Activated B cell treated with CpG ODN at 0.5 μM for 24 hours (primary cell): ENCODE measurements around the gene RTN4R. TPM values are rescaled to one million over a fixed set of nuclear protein-coding genes. Genes with fewer than 3 reads are reported as not detected.

Experiments used
- ATAC-seq: fragments of 200-7000 bp; cut with Tn5 transposase; one replicate; pipeline ENCODE4 v1.10.0; 2021; ENCODE audit warnings: low read depth, mild to moderate bottlenecking, moderate library complexity
- CTCF ChIA-PET: fragments of 350-600 bp; sonication (Branson Sonifier 250); formaldehyde crosslinking; loops from one replicate; lab custom pipeline; 2021; ENCODE audit warnings: antibody characterized with exemption; lab: Charles Lee
- POLR2A ChIA-PET: fragments of 350-600 bp; sonication (Branson Sonifier 250); formaldehyde crosslinking; loops from one replicate; lab custom pipeline; 2021; ENCODE audit warnings: antibody characterized with exemption; lab: Charles Lee
- DNase-seq: peaks from one replicate; pipeline ENCODE4 v3.0.0; 2022
- H3K27ac Mint-ChIP-seq: one replicate; pipeline ENCODE4 v1.8.0; 2020; ENCODE audit warnings: mixed read lengths
- H3K27me3 Mint-ChIP-seq: one replicate; pipeline ENCODE4 v1.8.0; 2021; ENCODE audit warnings: mixed read lengths
- H3K36me3 Mint-ChIP-seq: one replicate; pipeline ENCODE4 v1.8.0; 2021; ENCODE audit warnings: low read depth, mixed read lengths
- H3K4me1 Mint-ChIP-seq: one replicate; pipeline ENCODE4 v1.8.0; 2021; ENCODE audit warnings: mixed read lengths
- H3K4me3 Mint-ChIP-seq: one replicate; pipeline ENCODE4 v1.8.0; 2020; ENCODE audit warnings: mild to moderate bottlenecking, mixed read lengths
- H3K9me3 Mint-ChIP-seq: one replicate; pipeline ENCODE4 v1.8.0; 2020; ENCODE audit warnings: mixed read lengths
- CTCF ChIP-seq: fragments of 200-600 bp; IDR thresholded peaks from one replicate; pipeline ENCODE4 v1.8.0; 2022; ENCODE audit warnings: antibody characterized with exemption, mild to moderate bottlenecking
- intact Hi-C: fragments of 100-400 bp; cut with micrococcal nuclease; formaldehyde crosslinking; loops from one replicate; pipeline ENCODE4 v1.15.1; 2024
- total RNA-seq: library from RNA; stranded (reverse); gene quantifications from 2 replicates; pipeline ENCODE4 v1.2.3, GENCODE V29; 2022

The RTN4R gene
- total RNA-seq, 1 donor from 2014 or later = not detected

GRCh38 chr22:20246368-20247009, 21.6 kb downstream of the RTN4R start:
- intact Hi-C loops = loop anchor here (1.0 kb wide), 1 partner anchor 8 kb away; no protein-coding TSS in a partner anchor
- CTCF ChIA-PET = no interaction called here
- POLR2A ChIA-PET = no interaction called here
- peaks cover 48% of the 10 kb centered on the region for H3K4me1 Mint-ChIP-seq
- H3K27ac Mint-ChIP-seq = no peak overlapping the region
- no peak overlapping the region for H3K4me3 Mint-ChIP-seq
- no peak for TF ChIP-seq CTCF
- H3K27me3 Mint-ChIP-seq = no peaks in the 10 kb centered on the region
- no peaks in the 10 kb centered on the region for H3K36me3 Mint-ChIP-seq
- DNase-seq (no peak), ATAC-seq (no peak)
- H3K9me3 Mint-ChIP-seq = no peaks in the 10 kb centered on the region

DNA sequence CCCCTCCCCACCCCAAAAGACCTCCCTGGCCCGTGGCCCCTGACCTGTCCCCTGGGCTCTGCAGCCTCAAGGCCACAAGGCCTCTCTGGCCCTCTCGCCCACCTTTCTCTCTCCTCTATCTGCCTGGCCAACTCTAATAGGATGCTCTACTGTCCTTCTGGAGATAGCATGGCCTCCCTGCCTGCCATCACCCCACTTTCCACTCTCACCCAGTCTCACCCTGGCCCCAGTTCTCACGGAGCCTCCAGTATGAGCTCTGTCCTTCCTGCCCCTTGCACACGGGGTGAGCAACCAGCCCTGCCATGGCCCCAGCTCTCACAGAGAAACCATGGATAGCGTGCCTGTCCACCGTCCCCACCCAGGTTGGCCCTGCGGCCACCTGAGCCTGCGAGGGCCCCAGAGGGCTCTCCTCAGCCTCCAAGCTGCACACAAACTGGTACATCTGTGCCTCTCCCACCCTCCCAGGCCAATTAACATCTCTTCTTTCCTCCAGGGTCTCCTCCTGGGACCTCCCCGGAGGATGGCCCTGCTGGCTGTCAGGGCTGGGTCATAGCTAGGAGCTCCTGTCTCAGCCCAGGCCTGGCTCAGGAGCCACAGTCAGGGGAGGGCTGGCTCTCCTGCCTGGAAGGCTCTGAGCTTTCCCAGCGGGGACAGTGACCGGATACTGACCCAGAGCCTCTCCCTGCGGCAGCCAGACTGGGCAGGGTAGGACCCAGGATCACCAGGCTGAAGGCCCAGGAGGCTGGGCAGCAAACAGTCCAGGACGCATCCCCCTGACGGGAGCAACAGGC, 22.3 kb downstream of the RTN4R start:
- peak overlapping the region; percentile 39 for H3K4me3 Mint-ChIP-seq
- no peak for DNase-seq
- no peak for TF ChIP-seq CTCF
- no peak overlapping the region for H3K27ac Mint-ChIP-seq
- no peak for ATAC-seq
- ChIA-PET CTCF (no interaction called here), POLR2A (no interaction called here)
- H3K4me1 Mint-ChIP-seq = peaks cover 48% of the 10 kb centered on the region
- H3K9me3 Mint-ChIP-seq = no peaks in the 10 kb centered on the region
- H3K27me3 Mint-ChIP-seq = no peaks in the 10 kb centered on the region
- H3K36me3 Mint-ChIP-seq = no peaks in the 10 kb centered on the region
- intact Hi-C loops = no loop called here

- intact Hi-C loops = no loop called here
- Mint-ChIP-seq H3K27me3 (no peaks in the 10 kb centered on the region), H3K27ac (peak overlapping the region; percentile 24), H3K9me3 (no peaks in the 10 kb centered on the region), H3K36me3 (no peaks in the 10 kb centered on the region), H3K4me3 (peak overlapping the region; percentile 55), H3K4me1 (peaks cover 48% of the 10 kb centered on the region)
- DNase-seq (no peak), ATAC-seq (peak; percentile 65)
- CTCF ChIA-PET = no interaction called here
- POLR2A ChIA-PET = no interaction called here
- TF ChIP-seq CTCF = no peak
These were observed 23.2 kb downstream of the RTN4R start for GRCh38 chr22:20244691-20245576.

DNA sequence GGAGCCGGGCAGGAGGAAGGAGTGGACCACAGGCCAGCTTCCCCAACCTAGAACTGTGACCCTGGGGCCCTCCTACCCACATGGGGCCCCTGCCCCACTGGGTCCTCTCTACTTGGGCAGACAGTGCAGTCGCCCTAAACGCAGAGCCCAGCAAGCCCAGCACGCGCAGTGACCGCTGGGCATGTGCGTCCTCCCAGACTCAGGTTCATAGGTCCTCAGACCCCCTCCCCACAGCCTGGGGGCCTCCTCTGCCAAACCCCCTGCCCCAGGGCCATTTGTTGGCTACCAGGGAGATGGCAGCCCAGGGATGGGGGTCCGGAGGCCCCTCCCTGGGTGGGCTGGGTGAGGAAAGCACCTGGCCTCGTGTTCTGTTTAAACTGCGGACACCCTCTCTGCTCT, 23.9 kb downstream of the RTN4R start:
- no peak for TF ChIP-seq CTCF
- DNase-seq (no peak), ATAC-seq (no peak)
- no peaks in the 10 kb centered on the region for H3K9me3 Mint-ChIP-seq
- H3K4me3 Mint-ChIP-seq = peak overlapping the region; percentile 24
- CTCF ChIA-PET = no interaction called here
- H3K27ac Mint-ChIP-seq = no peak overlapping the region
- POLR2A ChIA-PET = no interaction called here
- no peaks in the 10 kb centered on the region for H3K27me3 Mint-ChIP-seq
- peaks cover 48% of the 10 kb centered on the region for H3K4me1 Mint-ChIP-seq
- H3K36me3 Mint-ChIP-seq = no peaks in the 10 kb centered on the region
- intact Hi-C loops = no loop called here
